K562 (cell line): ENCODE measurements around the gene ADCY6. TPM values are rescaled to one million over a fixed set of nuclear protein-coding genes. Genes with fewer than 3 reads are reported as not detected.
A peak's percentile ranks its signal among the peaks of the same experiment; 100 is the strongest.

ENCODE experiments used
- ARID1B ChIP-seq: fragments of 450-650 bp; IDR thresholded peaks from 2 replicates; pipeline ENCODE4 v1.6.1; 2016; ENCODE audit warnings: antibody characterized with exemption, mild to moderate bottlenecking, inconsistent platforms
- L3MBTL2 ChIP-seq: fragments of 450-650 bp; IDR thresholded peaks from 2 replicates; pipeline ENCODE4 v1.6.1; 2016; ENCODE audit warnings: mild to moderate bottlenecking, moderate library complexity
- LARP7 ChIP-seq: fragments of 450-650 bp; IDR thresholded peaks from 2 replicates; pipeline ENCODE4 v1.6.1; 2016
- NCOA6 ChIP-seq: fragments of 450-650 bp; IDR thresholded peaks from 2 replicates; pipeline ENCODE4 v1.6.1; 2017; ENCODE audit warnings: mild to moderate bottlenecking
- NR3C1 ChIP-seq: sonication (generic); formaldehyde crosslinking; IDR thresholded peaks from 2 replicates; pipeline ENCODE4 v1.8.1; 2022; ENCODE audit warnings: missing genetic modification reagents
- NRF1 ChIP-seq, 2 experiments: fragments of 450-650 bp; IDR thresholded peaks in 1 of 2; conservative IDR thresholded peaks in 1 of 2; 2 replicates each; pipeline ENCODE4 v1.6.1; 2014; ENCODE audit warnings: mild to moderate bottlenecking in 2 of 2
- PRMT5 ChIP-seq: sonication (generic); formaldehyde crosslinking; IDR thresholded peaks from 2 replicates; pipeline ENCODE4 v1.5.0; 2020; ENCODE audit warnings: missing genetic modification reagents
- SAP30 ChIP-seq: fragments of 200-600 bp; sonication (generic); IDR thresholded peaks from 2 replicates; pipeline ENCODE4 v1.6.1; 2012; ENCODE audit warnings: borderline replicate concordance, low read depth, mild to moderate bottlenecking, moderate library complexity, low read length, control low read depth, inconsistent platforms; ENCODE audit not compliant: insufficient read depth, poor library complexity, severe bottlenecking
- SIN3A ChIP-seq, 2 experiments: fragments of 150-350 bp in 1 of 2; IDR thresholded peaks; 2 replicates each; pipeline ENCODE4 v1.6.1; 2011 to 2016; ENCODE audit warnings: borderline replicate concordance in 2 of 2, low read depth in 2 of 2, low read length in 2 of 2, mild to moderate bottlenecking in 2 of 2, moderate library complexity in 2 of 2; ENCODE audit not compliant: control insufficient read depth in 1 of 2
- SPI1 ChIP-seq: IDR thresholded peaks from 2 replicates; pipeline ENCODE4 v1.6.1; 2011; ENCODE audit warnings: low read depth, low read length, control low read depth, borderline replicate concordance
- TRIM24 ChIP-seq, 2 experiments: fragments of 450-650 bp; IDR thresholded peaks; 2 replicates each; pipeline ENCODE4 v1.6.1; 2016
- ZC3H8 ChIP-seq: fragments of 450-650 bp; IDR thresholded peaks from 2 replicates; pipeline ENCODE4 v1.6.1; 2017
- polyA plus RNA-seq, 8 experiments: library from polyadenylated mRNA; depleted of rRNA in 4 of 8; stranded (reverse) in 5 of 8; unstranded in 3 of 8; fragments of >200 nt; fragmentation: Nextera tagmentation in 2 of 8; fragmentation: Illumina TruSeq in 1 of 8; extraction: Ambion mirVana in 2 of 8; extraction: Trizol in 1 of 8; gene quantifications; 2 replicates each; pipeline versions ENCODE4 v1.2.1 to v1.2.3, GENCODE V29; 2011 to 2014; ENCODE audit warnings: inconsistent platforms in 1 of 8, missing spikeins in 1 of 8
- total RNA-seq, 7 experiments: library from RNA; depleted of rRNA in 6 of 7; stranded (reverse); fragments of >200 nt in 6 of 7; fragmentation: Illumina TruSeq in 2 of 7; extraction: Trizol in 2 of 7; gene quantifications; 2 replicates each; pipeline versions ENCODE4 v1.2.1 to v1.2.3, GENCODE V29; 2011 to 2021; ENCODE audit warnings: low replicate concordance in 1 of 7
- TF ChIP-seq, protein P1 (sequence below): fragments of 450-650 bp; IDR thresholded peaks from 2 replicates; pipeline ENCODE4 v1.6.1; 2016; ENCODE audit warnings: mild to moderate bottlenecking, moderate library complexity
- TF ChIP-seq, protein P2 (sequence below): fragments of 250-450 bp; sonication (Bioruptor Pico); IDR thresholded peaks from 2 replicates; pipeline ENCODE4 v1.5.0; 2021
- TF ChIP-seq, protein P3 (sequence below): sonication (generic); formaldehyde crosslinking; IDR thresholded peaks from 2 replicates; pipeline ENCODE4 v1.9.0; 2022; ENCODE audit warnings: mild to moderate bottlenecking, missing genetic modification reagents

ADCY6 gene
- total and polyA plus RNA-seq, 9 of the 15 experiments (the other 6 are each of a cell fraction or from before 2014, with no cell fraction given) = 0.01 to 1.0 (median 0.53) TPM

DNA sequence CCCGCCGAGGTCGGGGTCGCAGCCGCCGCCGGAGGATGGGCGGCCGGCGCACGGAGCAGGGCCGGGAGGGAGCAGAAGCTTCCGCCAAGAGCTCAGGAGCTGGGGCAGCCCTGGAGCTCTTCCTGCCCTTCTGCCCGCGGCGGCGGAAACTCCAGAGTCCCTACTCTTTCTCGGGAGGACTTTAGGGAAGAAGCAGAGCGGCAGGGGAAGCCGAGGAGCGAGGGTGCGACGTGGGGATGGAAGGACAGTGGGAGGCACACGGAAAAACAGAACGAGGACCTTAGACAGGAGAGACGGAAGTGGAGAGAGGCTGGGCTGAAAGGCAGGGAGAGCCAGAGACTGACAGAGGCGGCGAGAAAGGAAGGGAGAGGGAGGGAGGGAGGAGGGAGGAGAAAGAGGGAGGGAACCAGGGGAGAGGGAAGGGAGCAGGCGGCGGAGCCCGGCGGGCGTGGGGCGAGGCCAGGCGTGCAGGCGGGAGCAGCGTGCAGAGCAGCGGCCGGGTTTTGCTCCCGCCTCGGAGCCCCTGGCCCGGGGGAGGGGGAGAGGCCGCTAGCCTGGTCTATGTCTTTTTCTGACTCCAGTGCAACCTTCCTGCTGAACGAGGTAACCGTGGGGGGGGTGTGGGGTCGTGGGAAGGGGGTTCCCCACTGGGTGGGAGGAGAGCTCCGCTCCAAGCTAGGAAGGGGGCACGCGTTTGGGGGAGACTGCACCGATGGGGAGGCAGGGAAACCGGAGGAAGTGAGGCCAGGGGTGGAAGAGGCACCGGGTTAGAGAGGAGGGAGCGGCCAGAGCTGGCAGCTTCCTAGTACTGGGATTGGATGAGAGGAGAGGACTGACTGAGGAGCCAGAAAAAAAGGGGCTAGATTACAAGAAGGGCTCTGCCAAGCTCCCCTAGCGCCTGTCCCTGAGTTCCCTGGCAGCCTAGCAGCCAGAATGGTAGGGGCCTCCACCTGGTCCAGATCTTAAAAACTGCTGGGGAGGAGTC, 26.5 kb upstream of the ADCY6 start (continued):
- TF ChIP-seq SAP30 = peak; percentile 39
- TF ChIP-seq TRIM24 (IDR thresholded peaks at IDR 0.05) = peak in 1 of 2 experiments; percentile 29; a peak in 1 of 4 replicates
- peak in 1 of 2 experiments; percentile 39; a peak in 3 of 4 replicates for TF ChIP-seq NRF1 (conservative IDR thresholded peaks at IDR 0.05 in 1 of 2, IDR thresholded peaks at IDR 0.05 in 1 of 2)
- TF ChIP-seq NCOA6 = no peak
- no peak for TF ChIP-seq ZC3H8
- peak; percentile 87 for TF ChIP-seq L3MBTL2
- peak; percentile 77; the same call in 1 of the 2 replicates for TF ChIP-seq LARP7
- TF ChIP-seq, protein P1, sequence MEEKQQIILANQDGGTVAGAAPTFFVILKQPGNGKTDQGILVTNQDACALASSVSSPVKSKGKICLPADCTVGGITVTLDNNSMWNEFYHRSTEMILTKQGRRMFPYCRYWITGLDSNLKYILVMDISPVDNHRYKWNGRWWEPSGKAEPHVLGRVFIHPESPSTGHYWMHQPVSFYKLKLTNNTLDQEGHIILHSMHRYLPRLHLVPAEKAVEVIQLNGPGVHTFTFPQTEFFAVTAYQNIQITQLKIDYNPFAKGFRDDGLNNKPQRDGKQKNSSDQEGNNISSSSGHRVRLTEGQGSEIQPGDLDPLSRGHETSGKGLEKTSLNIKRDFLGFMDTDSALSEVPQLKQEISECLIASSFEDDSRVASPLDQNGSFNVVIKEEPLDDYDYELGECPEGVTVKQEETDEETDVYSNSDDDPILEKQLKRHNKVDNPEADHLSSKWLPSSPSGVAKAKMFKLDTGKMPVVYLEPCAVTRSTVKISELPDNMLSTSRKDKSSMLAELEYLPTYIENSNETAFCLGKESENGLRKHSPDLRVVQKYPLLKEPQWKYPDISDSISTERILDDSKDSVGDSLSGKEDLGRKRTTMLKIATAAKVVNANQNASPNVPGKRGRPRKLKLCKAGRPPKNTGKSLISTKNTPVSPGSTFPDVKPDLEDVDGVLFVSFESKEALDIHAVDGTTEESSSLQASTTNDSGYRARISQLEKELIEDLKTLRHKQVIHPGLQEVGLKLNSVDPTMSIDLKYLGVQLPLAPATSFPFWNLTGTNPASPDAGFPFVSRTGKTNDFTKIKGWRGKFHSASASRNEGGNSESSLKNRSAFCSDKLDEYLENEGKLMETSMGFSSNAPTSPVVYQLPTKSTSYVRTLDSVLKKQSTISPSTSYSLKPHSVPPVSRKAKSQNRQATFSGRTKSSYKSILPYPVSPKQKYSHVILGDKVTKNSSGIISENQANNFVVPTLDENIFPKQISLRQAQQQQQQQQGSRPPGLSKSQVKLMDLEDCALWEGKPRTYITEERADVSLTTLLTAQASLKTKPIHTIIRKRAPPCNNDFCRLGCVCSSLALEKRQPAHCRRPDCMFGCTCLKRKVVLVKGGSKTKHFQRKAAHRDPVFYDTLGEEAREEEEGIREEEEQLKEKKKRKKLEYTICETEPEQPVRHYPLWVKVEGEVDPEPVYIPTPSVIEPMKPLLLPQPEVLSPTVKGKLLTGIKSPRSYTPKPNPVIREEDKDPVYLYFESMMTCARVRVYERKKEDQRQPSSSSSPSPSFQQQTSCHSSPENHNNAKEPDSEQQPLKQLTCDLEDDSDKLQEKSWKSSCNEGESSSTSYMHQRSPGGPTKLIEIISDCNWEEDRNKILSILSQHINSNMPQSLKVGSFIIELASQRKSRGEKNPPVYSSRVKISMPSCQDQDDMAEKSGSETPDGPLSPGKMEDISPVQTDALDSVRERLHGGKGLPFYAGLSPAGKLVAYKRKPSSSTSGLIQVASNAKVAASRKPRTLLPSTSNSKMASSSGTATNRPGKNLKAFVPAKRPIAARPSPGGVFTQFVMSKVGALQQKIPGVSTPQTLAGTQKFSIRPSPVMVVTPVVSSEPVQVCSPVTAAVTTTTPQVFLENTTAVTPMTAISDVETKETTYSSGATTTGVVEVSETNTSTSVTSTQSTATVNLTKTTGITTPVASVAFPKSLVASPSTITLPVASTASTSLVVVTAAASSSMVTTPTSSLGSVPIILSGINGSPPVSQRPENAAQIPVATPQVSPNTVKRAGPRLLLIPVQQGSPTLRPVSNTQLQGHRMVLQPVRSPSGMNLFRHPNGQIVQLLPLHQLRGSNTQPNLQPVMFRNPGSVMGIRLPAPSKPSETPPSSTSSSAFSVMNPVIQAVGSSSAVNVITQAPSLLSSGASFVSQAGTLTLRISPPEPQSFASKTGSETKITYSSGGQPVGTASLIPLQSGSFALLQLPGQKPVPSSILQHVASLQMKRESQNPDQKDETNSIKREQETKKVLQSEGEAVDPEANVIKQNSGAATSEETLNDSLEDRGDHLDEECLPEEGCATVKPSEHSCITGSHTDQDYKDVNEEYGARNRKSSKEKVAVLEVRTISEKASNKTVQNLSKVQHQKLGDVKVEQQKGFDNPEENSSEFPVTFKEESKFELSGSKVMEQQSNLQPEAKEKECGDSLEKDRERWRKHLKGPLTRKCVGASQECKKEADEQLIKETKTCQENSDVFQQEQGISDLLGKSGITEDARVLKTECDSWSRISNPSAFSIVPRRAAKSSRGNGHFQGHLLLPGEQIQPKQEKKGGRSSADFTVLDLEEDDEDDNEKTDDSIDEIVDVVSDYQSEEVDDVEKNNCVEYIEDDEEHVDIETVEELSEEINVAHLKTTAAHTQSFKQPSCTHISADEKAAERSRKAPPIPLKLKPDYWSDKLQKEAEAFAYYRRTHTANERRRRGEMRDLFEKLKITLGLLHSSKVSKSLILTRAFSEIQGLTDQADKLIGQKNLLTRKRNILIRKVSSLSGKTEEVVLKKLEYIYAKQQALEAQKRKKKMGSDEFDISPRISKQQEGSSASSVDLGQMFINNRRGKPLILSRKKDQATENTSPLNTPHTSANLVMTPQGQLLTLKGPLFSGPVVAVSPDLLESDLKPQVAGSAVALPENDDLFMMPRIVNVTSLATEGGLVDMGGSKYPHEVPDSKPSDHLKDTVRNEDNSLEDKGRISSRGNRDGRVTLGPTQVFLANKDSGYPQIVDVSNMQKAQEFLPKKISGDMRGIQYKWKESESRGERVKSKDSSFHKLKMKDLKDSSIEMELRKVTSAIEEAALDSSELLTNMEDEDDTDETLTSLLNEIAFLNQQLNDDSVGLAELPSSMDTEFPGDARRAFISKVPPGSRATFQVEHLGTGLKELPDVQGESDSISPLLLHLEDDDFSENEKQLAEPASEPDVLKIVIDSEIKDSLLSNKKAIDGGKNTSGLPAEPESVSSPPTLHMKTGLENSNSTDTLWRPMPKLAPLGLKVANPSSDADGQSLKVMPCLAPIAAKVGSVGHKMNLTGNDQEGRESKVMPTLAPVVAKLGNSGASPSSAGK = peak; percentile 83
- peak; percentile 57; the same call in 1 of the 2 replicates for TF ChIP-seq SPI1
- TF ChIP-seq, protein P2, sequence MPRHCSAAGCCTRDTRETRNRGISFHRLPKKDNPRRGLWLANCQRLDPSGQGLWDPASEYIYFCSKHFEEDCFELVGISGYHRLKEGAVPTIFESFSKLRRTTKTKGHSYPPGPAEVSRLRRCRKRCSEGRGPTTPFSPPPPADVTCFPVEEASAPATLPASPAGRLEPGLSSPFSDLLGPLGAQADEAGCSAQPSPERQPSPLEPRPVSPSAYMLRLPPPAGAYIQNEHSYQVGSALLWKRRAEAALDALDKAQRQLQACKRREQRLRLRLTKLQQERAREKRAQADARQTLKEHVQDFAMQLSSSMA (CRISPR knock-in tag) = 0 out of 2 replicates have a peak, but pooled peaks have one; percentile 8
- TF ChIP-seq NR3C1 = no peak
- TF ChIP-seq PRMT5 (CRISPR knock-in tag) = no peak
- peak in 1 of 2 experiments; percentile 91; a peak in 1 of 4 replicates for TF ChIP-seq SIN3A (IDR thresholded peaks at IDR 0.05; ENCODE audit: borderline replicate concordance in 2 of 2, control insufficient read depth in 1 of 2, low read depth in 2 of 2, low read length in 2 of 2)
- peak; percentile 23; the same call in 1 of the 2 replicates for TF ChIP-seq ARID1B
- TF ChIP-seq, protein P3, sequence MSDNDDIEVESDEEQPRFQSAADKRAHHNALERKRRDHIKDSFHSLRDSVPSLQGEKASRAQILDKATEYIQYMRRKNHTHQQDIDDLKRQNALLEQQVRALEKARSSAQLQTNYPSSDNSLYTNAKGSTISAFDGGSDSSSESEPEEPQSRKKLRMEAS (CRISPR knock-in tag) = peak; percentile 50; the same call in 1 of the 2 replicates
